ENCODE data around the gene CBLC.

GRCh38 chr19:44772959-44773358 is 4.7 kb upstream of the CBLC start:
- TF ChIP-seq ZNF280D (tag by site-specific recombination; IDR thresholded peaks at IDR 0.05) (no peak), KLF10 (tag by site-specific recombination; IDR thresholded peaks at IDR 0.05) (no peak), ZBTB17 (tag by site-specific recombination; IDR thresholded peaks at IDR 0.05) (no peak), CTCF (tag by site-specific recombination; IDR thresholded peaks at IDR 0.05) (no peak), ZNF548 (tag by site-specific recombination; IDR thresholded peaks at IDR 0.05) (no peak)
